HG03135 (cell line): ENCODE results near the gene FKBP2.

Experiments used
- ATAC-seq: cut with Tn5 transposase; IDR thresholded peaks from one replicate; pipeline ENCODE4 v1.9.1; 2021; ENCODE audit warnings: mild to moderate bottlenecking, moderate library complexity; ENCODE audit not compliant: unreplicated experiment

Gene FKBP2

DNA sequence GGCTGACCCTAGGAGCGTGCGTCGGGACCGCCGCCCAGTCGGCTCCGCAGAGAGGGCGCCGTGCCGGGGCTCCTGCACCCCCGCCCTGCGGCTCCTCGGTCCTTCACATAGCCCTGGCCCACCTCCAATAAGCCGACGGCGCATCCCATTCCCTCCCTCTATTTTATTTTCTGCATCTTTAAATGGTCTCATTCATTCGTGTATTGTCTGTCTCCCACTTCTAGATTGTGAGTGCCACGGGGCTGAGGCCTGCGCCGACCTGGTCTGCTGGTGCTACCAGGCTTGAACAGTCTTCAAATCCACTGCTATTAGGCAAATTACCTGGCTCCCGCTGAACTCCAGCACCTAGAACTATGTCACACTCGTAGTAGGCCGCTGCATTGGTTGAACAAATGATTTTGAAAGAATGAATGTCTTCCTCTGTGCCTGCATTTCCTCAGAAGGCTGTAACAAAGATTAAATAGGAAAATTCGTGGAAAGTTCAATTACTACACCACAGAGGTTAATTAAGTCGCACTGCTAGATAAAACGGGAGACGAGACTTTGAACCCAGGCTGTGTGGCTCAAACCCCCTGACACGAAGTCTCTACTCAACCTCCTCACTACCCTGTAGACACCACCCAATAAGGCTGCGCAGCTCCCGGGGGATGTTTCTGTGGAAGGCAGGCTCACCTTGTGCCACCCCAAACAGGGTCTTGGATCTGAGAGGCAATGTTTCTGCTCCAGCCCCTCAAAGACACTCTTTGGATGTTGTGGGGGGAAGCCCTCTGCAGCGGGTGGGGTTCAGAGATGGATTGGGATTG is 7.0 kb downstream of the FKBP2 start:
- no peak for ATAC-seq

DNA sequence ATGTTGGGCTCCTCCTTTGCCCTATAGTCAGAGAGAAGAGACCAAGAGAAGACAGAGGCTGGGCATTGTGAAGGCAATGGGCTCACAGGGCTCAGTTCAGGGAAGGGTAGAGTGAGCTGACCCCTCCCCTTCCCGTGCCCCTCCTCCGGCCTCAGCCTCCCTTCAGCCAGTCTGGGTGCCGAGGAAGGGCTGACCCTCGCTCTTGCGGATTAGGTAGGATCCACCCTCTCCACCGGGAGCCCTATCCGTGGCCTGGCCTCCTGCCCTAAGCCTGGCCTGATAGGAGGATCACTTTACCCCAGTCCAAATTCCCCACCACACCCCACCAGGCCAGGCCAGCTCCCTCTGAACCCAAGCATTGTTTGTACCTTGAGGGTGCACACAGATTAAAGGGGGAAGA is 7.7 kb downstream of the FKBP2 start:
- no peak for ATAC-seq

DNA sequence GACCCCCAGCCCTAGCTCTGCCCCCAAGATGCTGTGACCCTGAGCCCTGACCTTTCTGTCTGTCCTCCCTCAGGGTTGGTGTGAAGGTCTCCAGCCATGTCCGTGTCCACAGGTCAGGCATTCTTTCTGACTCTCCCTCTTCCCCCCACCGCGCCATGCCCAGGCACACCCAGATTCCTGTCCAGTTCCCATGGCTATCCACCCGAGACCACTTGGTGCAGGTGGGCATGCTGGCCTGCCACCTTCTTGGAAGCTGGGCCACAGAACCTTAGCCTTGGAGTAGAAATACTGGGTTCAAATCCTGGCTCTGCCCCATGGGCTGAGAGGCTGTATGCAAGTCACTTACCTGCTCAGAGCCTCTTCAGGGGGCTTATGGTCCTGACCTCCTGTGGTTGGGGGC is 8.1 kb downstream of the FKBP2 start:
- no peak for ATAC-seq

DNA sequence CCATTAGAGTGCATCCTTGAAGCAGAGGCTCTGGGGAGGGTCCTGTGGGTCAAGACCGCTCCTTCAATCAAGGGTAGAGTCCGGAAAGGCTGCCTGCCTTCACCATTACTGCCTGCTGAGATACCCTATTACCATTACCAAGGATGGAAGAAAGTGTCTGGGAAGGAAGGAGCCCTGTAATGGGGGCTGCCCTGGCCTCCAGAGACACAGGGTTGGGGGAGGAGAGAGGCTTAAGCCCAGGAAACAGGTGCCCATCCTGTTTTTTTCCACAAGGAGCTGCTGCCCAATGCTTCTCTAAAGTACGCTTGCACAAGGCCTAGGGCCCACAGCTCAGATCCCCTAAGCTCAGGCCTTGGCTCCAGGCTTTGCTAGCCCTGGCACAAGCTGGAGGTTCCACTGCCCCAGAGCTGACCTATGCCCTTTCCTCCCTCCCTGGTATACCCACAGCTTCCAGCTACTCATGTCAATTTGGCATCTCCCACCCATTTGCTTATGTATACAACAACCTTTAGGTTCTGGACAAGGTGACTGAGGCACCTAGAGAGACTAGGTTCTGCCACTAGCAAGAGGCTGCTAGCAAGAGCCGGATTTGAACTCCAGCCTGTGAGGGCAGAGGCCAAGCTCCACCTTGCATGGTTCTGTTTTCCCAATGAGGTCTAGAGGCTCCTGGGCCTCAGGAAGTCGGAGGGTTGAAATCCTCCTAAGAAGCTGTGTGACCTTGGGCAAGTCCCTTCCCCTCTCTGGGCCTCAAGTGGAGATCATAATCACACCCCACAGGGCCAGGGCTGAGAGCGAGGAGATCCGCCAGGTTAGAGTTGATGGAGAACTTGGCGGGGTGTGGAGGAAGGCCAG is 8.9 kb downstream of the FKBP2 start:
- no peak for ATAC-seq

DNA sequence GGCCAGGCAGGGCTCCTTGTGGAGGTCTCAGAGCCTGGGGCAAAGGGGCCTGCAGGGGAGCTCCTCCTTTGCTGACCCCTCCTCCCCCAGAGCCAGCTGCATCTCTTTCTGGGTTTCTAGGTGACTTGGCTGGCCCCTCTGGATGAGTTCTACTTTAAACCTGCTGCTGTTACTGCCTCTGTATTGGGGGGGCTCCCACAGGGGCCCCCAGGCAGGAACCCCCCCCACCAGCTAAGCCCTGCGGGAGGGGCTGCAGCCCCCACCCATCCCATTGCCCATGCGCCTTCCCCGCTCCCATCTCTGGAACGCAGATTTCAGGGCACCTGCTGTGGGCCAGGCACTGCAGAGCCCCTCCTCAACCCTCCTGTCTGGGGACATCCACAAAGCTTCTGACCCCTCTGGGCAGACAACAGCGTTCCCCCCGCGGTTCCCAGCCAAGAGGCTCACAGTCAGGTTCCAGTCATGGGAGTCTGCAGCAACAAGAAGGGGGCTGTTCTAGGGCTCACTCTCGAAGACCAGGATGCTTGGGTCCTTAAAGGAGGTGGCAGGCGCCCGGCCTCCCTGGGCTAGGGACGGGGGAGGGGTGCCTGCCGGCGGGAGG is 9.6 kb downstream of the FKBP2 start:
- ATAC-seq, result no peak

DNA sequence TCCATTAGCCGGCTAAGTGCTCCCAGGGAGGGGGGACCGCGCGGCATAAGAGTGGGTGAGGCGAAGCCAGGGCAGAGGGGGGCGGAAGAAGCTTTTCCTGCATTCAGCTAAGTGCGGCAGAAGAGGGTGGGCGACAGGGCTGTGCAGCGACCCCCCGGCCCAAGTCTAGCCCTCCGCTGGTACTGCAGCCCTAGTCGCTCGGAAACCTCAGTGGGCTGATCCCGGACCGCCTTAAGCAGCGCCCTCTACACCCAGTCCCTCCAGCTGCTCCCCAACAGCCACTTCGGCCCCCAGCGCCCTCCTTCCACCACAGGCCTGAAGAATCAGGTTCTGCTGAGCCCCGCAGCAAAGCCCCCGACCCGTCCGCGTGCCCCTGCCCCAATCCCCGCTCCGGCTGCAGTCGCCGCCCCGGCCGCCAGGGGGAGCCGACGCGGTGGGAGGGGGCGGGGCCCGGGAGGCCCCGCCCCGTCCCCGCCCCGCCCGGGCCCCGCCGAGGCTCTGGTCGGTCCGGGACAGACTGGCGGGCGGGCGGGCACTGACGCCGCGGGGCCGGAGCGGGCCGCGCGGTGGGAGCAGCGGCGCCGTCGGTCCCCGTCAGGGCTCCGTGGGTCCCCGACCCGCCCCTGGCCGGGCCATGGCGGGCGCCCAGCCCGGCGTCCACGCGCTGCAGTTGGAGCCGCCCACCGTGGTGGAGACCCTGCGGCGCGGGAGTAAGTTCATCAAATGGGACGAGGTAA is 10.3 kb downstream of the FKBP2 start, which contains the start of gene PLCB3:
PLCB3 (plus strand) TSS at position 515 of the 737 bp plus-strand sequence; CDS start at position 635, 120 bp downstream.
- ATAC-seq, result no peak

DNA sequence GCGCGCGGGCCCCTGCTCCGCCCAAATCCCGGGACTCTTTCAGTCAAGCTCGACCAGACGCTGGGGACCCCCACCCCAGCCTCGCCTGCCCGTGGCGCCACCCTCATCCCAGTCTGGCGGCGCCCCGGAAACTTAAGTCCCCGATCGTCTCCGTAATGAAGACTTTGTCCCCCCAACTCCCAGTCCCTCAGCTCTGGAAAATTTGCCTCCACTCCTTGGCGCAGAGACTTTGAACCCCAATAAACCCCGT is 10.8 kb downstream of the FKBP2 start:
- ATAC-seq, result no peak

DNA sequence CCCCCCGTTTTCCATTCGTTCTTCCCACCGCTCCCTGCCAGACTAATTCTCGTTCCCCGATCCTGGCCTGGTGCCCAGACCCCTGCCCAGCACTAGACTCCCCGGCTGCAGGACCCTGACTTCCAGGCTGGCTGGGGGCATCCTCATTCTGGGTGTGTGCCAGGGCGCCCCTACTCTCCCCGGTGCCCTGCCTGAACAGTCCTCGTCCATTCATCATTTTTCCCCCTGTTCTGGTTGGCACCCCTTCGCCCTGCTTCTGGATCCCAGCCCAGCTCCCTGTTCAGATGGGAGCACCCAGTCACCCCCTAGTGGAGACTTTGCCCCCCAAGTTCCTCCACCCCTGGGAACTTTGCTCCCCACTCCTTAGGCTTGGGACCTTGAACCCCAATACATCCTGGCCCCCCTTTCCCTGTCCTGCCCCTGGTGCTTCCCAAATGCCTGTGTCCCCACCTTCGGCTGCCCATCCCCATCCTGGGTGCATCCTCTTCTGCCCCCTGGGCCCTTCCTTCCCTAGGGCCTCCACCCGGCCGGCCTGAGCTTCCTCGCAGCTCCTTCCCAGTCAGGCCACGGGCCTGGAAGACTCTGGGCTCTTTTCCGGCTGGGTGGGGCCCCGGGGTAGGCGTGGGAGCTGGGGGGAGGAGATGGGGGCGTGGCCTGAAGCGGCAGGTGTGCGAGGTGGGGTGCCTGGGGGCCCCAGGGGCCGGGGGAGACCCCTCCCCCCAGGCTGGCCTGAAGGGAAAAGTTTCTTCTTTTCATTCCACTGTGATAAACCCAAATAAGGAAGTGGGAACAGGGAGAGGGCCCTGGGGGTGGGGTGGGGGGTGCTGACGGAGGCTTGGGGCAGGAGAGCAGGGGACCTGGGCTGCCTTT is 11.3 kb downstream of the FKBP2 start:
- ATAC-seq, result no peak

DNA sequence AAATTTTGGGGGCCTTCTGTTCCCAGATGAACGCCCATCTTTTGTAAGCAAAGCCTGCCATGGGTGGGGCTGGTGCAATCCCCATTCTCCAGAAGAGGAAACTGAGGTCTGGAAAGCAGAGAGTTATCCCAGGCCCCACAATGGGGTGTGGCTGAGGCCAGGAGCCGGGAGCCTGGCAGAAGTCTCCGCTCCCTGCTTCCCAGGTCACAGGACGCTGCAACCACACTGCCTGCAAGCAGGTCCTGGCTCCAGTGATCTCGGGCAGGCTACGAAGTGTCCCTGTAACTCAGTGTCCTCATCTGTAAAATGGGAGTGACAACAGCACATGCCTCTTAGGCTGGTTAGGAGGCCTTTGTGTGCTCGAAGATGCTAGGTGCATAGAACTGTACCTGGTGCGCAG is 12.1 kb downstream of the FKBP2 start:
- ATAC-seq, result no peak

DNA sequence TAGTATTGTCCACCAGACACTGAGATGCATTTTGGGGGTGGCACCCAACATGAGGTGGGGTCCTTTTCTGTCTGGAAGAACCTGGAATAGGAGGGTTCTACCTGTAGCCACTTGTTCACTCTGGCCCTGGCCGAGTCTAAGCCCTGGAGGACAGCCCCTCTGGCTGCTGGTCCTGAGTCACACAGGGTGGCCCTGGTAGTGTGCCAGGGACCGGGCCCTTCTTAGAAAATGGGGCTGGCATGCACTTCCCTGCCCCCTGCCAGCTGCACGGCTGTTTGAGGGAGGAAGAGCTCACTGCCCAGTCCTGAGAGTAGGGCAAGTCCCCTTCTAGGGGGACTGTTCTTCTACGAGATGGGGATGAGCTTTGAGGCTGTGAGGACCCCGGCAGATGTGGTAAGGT is 12.6 kb downstream of the FKBP2 start:
- ATAC-seq, result no peak

DNA sequence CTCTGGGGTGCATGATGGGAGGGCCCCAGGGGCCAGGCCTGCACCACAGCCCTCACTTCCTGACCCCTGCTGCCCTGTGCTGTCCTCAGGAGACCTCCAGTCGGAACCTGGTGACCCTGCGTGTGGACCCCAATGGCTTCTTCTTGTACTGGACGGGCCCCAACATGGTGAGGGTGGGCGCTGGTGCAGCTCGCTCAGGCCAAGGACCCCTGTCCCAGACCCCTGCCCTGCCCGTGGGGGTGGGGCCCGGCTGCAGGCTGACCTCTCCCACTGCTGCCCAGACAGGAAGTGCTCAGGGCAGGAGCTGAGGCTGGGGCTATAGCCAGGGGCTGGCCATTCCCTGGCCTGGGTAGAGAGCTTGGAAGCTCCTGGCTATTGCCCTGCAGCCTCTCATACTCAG is 13.4 kb downstream of the FKBP2 start:
- ATAC-seq, result no peak

DNA sequence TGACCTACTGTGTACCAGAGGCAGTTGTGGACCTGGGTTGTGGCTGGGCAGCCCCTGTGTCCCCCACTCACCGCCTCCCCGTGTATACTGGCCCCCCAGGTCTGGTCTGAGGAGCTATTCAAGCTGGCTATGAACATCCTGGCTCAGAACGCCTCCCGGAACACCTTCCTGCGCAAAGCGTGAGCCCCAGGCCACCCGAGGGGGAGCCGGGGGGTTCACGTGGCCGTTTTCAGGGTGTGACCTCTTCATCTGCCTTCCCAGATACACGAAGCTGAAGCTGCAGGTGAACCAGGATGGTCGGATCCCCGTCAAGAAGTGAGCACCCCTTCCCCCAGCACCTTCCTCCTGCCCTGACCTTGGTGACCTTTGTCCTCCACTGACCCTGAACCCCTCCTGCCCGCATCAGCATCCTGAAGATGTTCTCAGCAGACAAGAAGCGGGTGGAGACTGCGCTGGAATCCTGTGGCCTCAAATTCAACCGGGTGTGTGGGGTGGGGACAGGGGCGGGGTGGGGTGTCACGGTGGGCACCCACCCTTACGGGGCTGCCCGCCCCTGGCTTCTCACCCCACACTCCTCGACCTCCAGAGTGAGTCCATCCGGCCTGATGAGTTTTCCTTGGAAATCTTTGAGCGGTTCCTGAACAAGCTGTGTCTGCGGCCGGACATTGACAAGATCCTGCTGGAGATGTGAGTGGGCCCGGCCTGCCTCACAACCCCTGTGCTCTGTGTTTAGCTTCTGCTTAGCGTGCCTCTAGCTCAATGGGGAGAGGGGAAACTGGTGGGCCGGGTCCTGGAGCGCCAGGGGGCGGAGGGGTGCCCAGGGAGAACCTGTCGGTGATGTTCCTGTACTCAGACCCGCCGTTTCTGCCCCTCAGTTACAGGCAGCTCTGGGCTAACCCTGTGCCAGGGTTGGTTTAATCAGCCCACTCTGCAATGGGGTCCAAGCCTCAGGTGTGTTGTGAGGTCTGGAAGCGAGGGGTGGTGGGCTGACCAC is 14.5 kb downstream of the FKBP2 start:
- ATAC-seq, result no peak

DNA sequence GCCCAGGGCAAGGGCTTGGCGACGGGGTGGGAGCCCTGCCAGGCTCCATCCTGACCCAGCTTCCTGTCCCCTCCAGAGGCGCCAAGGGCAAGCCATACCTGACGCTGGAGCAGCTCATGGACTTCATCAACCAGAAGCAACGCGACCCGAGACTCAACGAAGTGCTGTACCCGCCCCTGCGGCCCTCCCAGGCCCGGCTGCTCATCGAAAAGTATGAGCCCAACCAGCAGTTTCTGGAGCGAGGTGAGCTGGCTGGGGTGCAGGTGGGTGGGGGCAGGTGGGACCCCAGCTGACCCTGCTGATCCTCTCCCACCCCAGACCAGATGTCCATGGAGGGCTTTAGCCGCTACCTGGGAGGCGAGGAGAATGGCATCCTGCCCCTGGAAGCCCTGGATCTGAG is 15.4 kb downstream of the FKBP2 start:
- no peak for ATAC-seq

DNA sequence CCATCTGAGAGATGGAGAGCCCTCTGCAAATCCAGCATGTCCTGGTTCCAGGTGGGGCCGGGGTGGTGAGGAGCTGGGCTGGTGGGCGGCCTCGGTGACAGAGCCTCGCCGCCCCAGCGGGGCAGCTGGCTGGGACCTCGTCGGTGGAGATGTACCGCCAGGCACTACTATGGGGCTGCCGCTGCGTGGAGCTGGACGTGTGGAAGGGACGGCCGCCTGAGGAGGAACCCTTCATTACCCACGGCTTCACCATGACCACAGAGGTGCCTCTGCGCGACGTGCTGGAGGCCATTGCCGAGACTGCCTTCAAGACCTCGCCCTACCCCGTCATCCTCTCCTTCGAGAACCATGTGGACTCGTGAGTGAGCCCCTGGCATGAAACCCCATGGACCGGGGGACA is 17.5 kb downstream of the FKBP2 start:
- no peak for ATAC-seq

DNA sequence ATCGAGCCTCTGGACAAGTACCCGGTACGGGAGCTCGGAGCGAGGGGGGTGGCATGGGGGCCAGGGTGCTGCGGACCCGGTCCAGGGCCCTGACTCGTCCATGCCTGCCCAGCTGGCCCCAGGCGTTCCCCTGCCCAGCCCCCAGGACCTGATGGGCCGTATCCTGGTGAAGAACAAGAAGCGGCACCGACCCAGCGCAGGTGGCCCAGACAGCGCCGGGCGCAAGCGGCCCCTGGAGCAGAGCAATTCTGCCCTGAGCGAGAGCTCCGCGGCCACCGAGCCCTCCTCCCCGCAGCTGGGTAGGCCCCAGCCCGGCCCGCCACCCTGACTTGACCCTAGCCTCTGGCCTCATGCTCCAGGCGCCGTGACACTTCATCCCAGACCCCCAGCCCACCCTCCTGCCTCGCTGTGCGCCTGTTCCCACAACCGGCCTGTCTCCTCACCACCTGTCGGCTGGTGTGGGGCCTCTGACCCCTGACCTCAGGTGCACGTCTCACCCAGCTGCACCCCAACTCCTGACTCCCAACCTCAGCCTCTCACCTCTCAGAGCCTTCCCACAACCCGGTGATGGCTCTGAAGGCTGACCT is 18.1 kb downstream of the FKBP2 start:
- no peak for ATAC-seq

DNA sequence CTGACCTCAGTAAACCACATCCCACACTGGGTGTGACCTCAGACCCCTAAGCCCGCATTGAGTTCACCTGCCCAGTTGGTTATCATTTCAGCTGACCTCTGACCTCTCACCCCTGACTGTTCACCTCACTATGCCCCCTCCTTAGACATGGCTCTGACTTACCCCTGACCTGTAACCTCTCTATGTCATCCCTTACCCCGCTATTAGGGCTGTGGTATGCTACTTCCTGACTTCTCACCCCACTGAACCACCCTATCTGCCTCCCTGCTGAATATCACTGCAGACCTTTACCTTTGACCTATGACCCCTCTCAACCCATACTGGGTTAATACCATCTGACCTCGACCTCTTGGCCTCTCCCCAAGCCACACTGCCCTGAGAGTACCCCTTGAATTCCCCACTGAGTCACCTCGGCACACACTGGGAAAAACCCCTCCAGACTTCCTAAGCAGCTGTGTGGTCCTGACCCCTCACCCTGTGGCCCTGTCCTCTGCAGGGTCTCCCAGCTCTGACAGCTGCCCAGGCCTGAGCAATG is 18.7 kb downstream of the FKBP2 start:
- no peak for ATAC-seq

DNA sequence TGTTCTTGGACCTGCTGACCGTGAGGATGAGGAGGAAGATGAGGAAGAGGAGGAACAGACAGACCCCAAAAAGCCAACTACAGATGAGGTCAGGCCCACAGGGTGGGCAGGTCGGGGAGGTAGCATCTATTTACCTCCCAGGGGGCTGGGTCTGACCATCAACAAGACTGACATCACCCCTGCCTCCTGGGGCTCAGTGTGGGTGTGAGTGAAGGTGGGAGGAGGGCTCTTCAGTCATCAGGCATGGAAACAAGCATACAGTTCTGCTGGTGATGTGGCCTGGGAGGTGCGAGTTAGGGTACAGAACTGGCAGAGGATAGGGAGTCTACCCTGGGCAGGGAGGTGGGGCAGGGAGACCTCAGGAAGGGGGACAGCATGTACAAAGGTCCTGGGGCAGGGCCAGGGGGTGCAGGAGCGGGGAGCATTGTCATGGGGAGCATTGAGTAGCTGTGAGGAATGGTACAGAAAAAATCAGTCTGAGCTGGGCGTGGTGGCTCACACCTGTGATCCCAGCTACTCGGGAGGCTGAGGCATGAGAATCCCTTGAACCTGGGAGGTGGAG is 19.3 kb downstream of the FKBP2 start:
- ATAC-seq, result no peak

DNA sequence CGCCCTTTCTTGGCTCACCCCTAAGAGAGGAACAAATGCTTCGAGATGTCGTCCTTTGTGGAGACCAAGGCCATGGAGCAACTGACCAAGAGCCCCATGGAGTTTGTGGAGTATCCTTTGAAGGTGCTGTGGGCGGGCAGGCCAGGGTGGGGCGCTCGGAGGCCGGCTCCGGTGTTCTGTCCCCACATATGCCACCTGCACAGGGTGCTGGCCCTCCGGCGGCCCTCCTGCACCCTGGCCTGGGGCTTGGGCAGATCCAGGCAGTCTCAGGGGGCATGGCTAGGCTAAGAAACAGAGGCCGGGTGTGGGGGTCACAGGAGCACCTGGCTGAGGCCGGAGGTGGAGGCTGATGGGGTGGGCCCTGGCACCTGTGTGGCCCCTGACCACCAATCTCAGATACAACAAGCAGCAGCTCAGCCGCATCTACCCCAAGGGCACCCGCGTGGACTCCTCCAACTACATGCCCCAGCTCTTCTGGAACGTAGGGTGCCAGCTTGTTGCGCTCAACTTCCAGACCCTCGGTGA is 20.7 kb downstream of the FKBP2 start:
- ATAC-seq, result no peak
